Left renal cortex interstitium (tissue), 4 donors: ENCODE data around the gene IGFLR1. TPM values are rescaled to one million over a fixed set of nuclear protein-coding genes. Genes with fewer than 3 reads are reported as not detected.

ENCODE experiments used
- DNase-seq, 4 donors: peaks; one replicate each; pipeline ENCODE4 v3.0.0-alpha.2; 2013; ENCODE audit warnings: low read depth in 4 of 4, low spot score in 2 of 4, missing footprints in 1 of 4
- polyA plus RNA-seq, 4 donors: library from polyadenylated mRNA; unstranded; fragments of 120-200 nt; gene quantifications; one replicate each; pipeline ENCODE4 v1.2.1, GENCODE V29; 2013; ENCODE audit not compliant: insufficient read length in 4 of 4

The IGFLR1 gene
- polyA plus RNA-seq, 4 donors, result 2.8 to 4.6 (median 3.7) TPM

GRCh38 chr19:35756377-35757230 is 14.4 kb upstream of the IGFLR1 start, which contains the start of gene HSPB6:
HSPB6 (minus strand) TSS chr19:35757029; CDS start chr19:35757008, 21 bp downstream.
- DNase-seq, result no peak

GRCh38 chr19:35755550-35756376 is 13.5 kb upstream of the IGFLR1 start:
- no peak for DNase-seq

- no peak for DNase-seq
These were observed 12.9 kb upstream of the IGFLR1 start for GRCh38 chr19:35755131-35755549.

GRCh38 chr19:35754370-35755130 is 12.3 kb upstream of the IGFLR1 start:
- no peak for DNase-seq

GRCh38 chr19:35753634-35754369 is 11.6 kb upstream of the IGFLR1 start:
- DNase-seq, result no peak

- no peak for DNase-seq
These were observed 10.6 kb upstream of the IGFLR1 start for GRCh38 chr19:35752746-35753350.

GRCh38 chr19:35751839-35752745 is 9.8 kb upstream of the IGFLR1 start:
- DNase-seq, result no peak

- no peak for DNase-seq
These were observed 7.9 kb upstream of the IGFLR1 start for GRCh38 chr19:35750167-35750566.

- peak; percentile 97 to 100 (median 98) for DNase-seq
These were observed 6.1 kb upstream of the IGFLR1 start, which contains the start of gene LIN37 for GRCh38 chr19:35748106-35749020. LIN37 (plus strand) TSS chr19:35748576; CDS start chr19:35748725, 149 bp downstream.

- no peak for DNase-seq
These were observed 4.3 kb upstream of the IGFLR1 start for GRCh38 chr19:35746531-35746930.

- no peak for DNase-seq
These were observed 3.8 kb upstream of the IGFLR1 start for GRCh38 chr19:35746087-35746462.

GRCh38 chr19:35745328-35746086 is 3.3 kb upstream of the IGFLR1 start, which contains the start of the genes PSENEN and U2AF1L4:
PSENEN (plus strand) TSS chr19:35745651; CDS start chr19:35745931, 280 bp downstream.
U2AF1L4 (minus strand) TSS chr19:35745418; CDS start chr19:35745391, 27 bp downstream.
- DNase-seq, result peak; percentile 92 to 100 (median 98)

- peak in 3 of 4 donors; percentile 86 to 94 (median 92) for DNase-seq
These were observed 2.4 kb upstream of the IGFLR1 start for GRCh38 chr19:35744430-35745327.

GRCh38 chr19:35743640-35744429 is 1.6 kb upstream of the IGFLR1 start:
- DNase-seq, result no peak

GRCh38 chr19:35741203-35741515 is 1.1 kb downstream of the IGFLR1 start:
- DNase-seq, result no peak
